Measurements from ENCODE around the gene ZNF143. TPM values are rescaled to one million over a fixed set of nuclear protein-coding genes. Genes with fewer than 3 reads are reported as not detected.

The ZNF143 gene
- total and polyA plus RNA-seq, 2 of the 4 experiments (the other 2 are of a cell fraction): 23.8 to 49.6 TPM

GRCh38 chr11:9530901-9531625, 70.3 kb downstream of the ZNF143 start:
- intact Hi-C loops (cut with micrococcal nuclease): no loop called here
- no CpG with 5 or more reads among the region's 8 CpGs for WGBS, 2 experiments (ENCODE audit: extremely low coverage in 2 of 2, insufficient read length in 1 of 2)
- Histone ChIP-seq H4K91ac (ENCODE audit: insufficient read depth, low read depth, low read length) (no peak overlapping the region), H4K20me1 (ENCODE audit: insufficient read depth, low read length) (no peaks in the 10 kb centered on the region), H3K4me1 (ENCODE audit: control insufficient read depth, insufficient read depth, low read length) (peaks cover 11% of the 10 kb centered on the region), H3K56ac (ENCODE audit: extremely low read depth, insufficient read depth, low read length) (no peak overlapping the region), H3K9me3 (ENCODE audit: control insufficient read depth, insufficient read depth, low read length) (no peaks in the 10 kb centered on the region), H3K36me3 (ENCODE audit: control insufficient read depth, insufficient read depth, low read length) (no peaks in the 10 kb centered on the region; the same call in 1 of the 2 replicates), H3K9ac (ENCODE audit: low read depth, low read length) (no peak overlapping the region), H2AFZ (replicated peaks; ENCODE audit: low read length, poor library complexity) (no peak overlapping the region), H3K9me1 (ENCODE audit: insufficient read depth, low read length) (peaks cover 4% of the 10 kb centered on the region), H2BK5ac (ENCODE audit: low read depth, low read length, poor library complexity, severe bottlenecking) (no peak overlapping the region), H3K27me3 (ENCODE audit: control insufficient read depth, insufficient read depth, low read length) (no peaks in the 10 kb centered on the region), H2AK5ac (ENCODE audit: low read depth, low read length) (no peak overlapping the region), H4K5ac (ENCODE audit: low read depth, low read length) (no peak overlapping the region), H3K4me2 (ENCODE audit: low read depth, low read length) (no peak overlapping the region), H2AK9ac (replicated peaks; ENCODE audit: low read depth, low read length, poor library complexity) (no peak overlapping the region), H3K79me1 (ENCODE audit: low read depth in 1 of 2, low read length in 2 of 2) (no peaks in the 10 kb centered on the region), H3K14ac (replicated peaks; ENCODE audit: low read depth, low read length) (no peak overlapping the region), H4K8ac (ENCODE audit: low read depth in 2 of 2, low read length in 2 of 2) (no peak overlapping the region), H3K27ac (ENCODE audit: insufficient read depth, low read length) (no peak overlapping the region), H3K23ac (ENCODE audit: low read depth, low read length) (no peak overlapping the region), H2BK20ac (ENCODE audit: low read depth, low read length) (no peak overlapping the region), H3K4me3 (ENCODE audit: insufficient read depth, low read depth, low read length) (no peak overlapping the region), H2BK120ac (ENCODE audit: low read depth, low read length) (no peak overlapping the region), H3K18ac (ENCODE audit: low read depth, low read length) (no peak overlapping the region), H2BK15ac (ENCODE audit: low read depth, low read length) (no peak overlapping the region), H3K4ac (ENCODE audit: low read depth, low read length) (no peak overlapping the region)
- POLR2A ChIA-PET (ENCODE audit: unreplicated experiment): no interaction called here
- no TSS peak for BruUV-seq (replicated peaks)
- TF ChIP-seq BHLHE40 (IDR thresholded peaks at IDR 0.05; ENCODE audit: low read depth, low read length) (no peak), CHD1 (IDR thresholded peaks at IDR 0.05; ENCODE audit: low read depth, low read length) (no peak), MXI1 (IDR thresholded peaks at IDR 0.05; ENCODE audit: borderline replicate concordance, low read depth, low read length) (no peak), MAFK (IDR thresholded peaks at IDR 0.05; ENCODE audit: low read depth, low read length) (no peak), POLR2A (IDR thresholded peaks at IDR 0.05; ENCODE audit: low read depth, low read length) (no peak), RCOR1 (IDR thresholded peaks at IDR 0.05; ENCODE audit: insufficient replicate concordance, low read length) (no peak), CEBPB (IDR thresholded peaks at IDR 0.05; ENCODE audit: low read depth, low read length) (no peak), FOS (IDR thresholded peaks at IDR 0.05; ENCODE audit: low read depth, low read length) (no peak), RFX5 (IDR thresholded peaks at IDR 0.05; ENCODE audit: low read depth, low read length) (no peak), RAD21 (IDR thresholded peaks at IDR 0.05; ENCODE audit: low read length) (no peak), SMC3 (IDR thresholded peaks at IDR 0.05; ENCODE audit: low read depth, low read length) (no peak), NFE2L2 (IDR thresholded peaks at IDR 0.05; ENCODE audit: low read depth, low read length) (no peak), MAZ (IDR thresholded peaks at IDR 0.05; ENCODE audit: borderline replicate concordance, low read depth, low read length) (no peak)
- TF ChIP-seq, protein P1, sequence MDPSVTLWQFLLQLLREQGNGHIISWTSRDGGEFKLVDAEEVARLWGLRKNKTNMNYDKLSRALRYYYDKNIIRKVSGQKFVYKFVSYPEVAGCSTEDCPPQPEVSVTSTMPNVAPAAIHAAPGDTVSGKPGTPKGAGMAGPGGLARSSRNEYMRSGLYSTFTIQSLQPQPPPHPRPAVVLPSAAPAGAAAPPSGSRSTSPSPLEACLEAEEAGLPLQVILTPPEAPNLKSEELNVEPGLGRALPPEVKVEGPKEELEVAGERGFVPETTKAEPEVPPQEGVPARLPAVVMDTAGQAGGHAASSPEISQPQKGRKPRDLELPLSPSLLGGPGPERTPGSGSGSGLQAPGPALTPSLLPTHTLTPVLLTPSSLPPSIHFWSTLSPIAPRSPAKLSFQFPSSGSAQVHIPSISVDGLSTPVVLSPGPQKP (IDR thresholded peaks at IDR 0.05; ENCODE audit: borderline replicate concordance, low read depth, low read length): no peak
- TF ChIP-seq, protein P2, sequence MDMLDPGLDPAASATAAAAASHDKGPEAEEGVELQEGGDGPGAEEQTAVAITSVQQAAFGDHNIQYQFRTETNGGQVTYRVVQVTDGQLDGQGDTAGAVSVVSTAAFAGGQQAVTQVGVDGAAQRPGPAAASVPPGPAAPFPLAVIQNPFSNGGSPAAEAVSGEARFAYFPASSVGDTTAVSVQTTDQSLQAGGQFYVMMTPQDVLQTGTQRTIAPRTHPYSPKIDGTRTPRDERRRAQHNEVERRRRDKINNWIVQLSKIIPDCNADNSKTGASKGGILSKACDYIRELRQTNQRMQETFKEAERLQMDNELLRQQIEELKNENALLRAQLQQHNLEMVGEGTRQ (IDR thresholded peaks at IDR 0.05; ENCODE audit: low read depth, low read length): no peak
- CTCF ChIA-PET: no interaction called here
- DNase-seq (no peak), ATAC-seq (ENCODE audit: low read depth) (no peak)
- in situ Hi-C loops (cut with MboI; ENCODE audit: low sequenced_read_pairs): no loop called here
- dilution Hi-C loops (cut with HindIII; ENCODE audit: low sequenced_read_pairs, unreplicated experiment): no loop called here
